Renal cortical epithelial cell (primary cell): ENCODE results near the gene HSPA5. TPM values are rescaled to one million over a fixed set of nuclear protein-coding genes. Genes with fewer than 3 reads are reported as not detected.
"Not testable (repeated sequence)": the region's sequence is repeated elsewhere in the genome, so short reads cannot be mapped to it uniquely, and the experiment has no call there.

Experiments
- DNase-seq: peaks from one replicate; pipeline ENCODE4 v3.0.0-alpha.2; 2011; ENCODE audit warnings: low read depth
- total RNA-seq: library from RNA; depleted of rRNA; stranded (reverse); fragments of >200 nt; gene quantifications from 2 replicates; pipeline ENCODE4 v1.2.3, GENCODE V29; 2014

Gene HSPA5
- total RNA-seq, 1 donor from 2014 or later: 354 TPM

DNA sequence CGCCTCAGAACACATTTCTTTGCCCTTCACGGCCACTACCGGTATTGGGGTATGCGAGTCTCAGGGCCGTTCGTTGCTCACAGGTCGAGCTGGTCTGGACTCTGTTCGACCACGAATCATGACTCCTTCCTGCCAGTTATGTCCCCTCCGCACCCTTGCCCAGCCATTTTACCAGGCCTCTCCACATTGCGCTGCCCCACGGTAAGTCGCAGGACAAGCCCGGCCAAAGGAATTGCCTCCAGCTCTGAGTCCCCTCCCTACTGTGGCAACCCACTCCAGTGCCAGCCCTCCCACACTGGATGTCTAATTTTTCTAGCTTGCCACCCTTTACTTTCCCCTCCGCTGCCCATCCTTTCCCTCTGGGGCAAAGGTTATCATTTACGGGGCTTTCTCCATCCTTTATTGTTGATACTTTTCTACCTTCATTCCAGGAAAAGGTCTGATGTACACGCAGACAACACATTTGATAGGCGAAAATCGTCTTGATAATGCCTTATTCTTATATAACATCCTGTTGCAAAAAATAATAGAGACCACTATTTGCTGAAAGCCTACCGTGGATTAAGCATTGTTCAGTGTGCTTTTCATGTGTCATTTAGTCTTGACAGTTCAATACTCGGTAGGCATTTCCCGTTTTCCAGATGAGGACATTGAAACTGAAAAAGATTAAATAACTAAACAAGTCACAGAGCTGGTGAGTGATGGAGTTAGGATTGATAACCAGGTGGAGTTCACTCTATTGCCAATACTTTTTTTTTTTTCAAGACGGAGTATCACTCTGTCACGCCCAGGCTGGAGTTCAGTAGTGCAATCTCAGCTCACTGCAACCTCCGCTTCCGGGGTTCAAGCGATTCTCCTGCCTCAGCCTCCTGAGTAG, 958 bp upstream of the HSPA5 start:
- no peak for DNase-seq

DNA sequence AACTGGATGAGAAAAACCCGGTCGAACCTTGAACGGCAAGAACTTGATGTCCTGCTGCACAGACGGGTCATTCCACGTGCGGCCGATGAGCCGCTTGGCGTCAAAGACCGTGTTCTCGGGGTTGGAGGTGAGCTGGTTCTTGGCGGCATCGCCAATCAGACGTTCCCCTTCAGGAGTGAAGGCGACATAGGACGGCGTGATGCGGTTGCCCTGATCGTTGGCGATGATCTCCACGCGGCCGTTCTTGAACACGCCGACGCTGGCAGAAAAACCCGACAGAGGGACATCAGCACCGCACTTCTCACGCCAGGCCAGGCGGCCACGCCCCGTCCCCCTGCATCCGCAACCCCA, 519 bp downstream of the HSPA5 start:
- no peak for DNase-seq

DNA sequence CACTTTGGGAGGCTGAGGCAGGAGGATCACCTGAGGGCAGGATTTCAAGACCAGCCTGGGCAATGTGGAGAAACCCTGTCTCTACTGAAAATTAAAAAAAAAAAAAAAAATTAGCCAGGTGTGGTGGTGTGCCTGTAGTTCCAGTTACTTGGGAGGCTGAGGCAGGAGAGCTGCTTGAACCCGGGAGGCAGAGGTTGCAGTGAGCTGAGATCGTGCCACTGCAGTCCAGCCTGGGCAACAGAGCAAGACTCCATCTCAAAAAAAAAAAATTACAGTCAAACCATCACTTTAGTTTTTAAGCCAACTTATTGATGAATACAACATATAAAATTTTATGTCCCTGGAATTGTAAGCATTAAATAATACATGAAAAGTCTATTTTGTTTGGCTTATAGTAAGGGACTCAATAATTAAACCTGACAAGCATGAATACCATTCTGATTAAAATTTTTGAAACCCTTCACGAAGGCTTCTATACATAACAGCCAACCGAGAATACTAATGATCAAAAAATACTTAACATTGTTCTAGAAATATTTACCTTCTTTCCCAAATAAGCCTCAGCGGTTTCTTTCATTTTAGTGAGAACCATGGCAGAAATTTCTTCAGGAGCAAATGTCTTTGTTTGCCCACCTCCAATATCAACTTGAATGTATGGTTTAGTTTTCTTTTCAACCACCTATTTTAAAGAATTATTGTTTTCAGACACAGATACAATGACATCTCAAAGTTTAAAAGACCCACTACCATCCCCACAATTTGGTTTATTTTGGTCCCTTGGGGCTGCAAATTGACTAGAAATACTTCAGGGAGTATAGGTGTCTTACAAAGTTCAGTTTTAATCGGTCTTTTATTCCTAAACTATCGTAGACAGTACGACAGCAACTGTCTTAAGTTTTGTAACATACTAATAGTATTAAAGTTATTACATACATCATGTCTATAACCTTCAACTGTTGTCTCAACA, 1.2 kb downstream of the HSPA5 start:
- DNase-seq: no peak

DNA sequence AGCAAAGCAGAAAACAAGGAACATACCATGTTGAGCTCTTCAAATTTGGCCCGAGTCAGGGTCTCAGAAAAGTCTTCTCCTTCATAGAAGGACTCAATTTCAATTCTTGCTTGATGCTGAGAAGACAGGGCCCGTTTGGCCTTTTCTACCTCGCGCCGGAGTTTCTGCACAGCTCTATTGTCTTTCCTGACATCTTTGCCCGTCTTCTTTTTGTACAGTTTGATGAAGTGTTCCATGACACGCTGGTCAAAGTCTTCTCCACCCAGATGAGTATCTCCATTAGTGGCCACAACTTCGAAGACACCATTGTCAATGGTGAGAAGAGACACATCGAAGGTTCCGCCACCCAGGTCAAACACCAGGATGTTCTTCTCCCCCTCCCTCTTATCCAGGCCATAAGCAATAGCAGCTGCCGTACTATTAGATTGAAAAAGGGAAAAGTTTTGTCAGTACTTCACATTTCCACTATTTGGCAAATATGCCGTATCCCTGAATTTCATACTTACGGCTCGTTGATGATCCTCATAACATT, 2.2 kb downstream of the HSPA5 start:
- DNase-seq: no peak

DNA sequence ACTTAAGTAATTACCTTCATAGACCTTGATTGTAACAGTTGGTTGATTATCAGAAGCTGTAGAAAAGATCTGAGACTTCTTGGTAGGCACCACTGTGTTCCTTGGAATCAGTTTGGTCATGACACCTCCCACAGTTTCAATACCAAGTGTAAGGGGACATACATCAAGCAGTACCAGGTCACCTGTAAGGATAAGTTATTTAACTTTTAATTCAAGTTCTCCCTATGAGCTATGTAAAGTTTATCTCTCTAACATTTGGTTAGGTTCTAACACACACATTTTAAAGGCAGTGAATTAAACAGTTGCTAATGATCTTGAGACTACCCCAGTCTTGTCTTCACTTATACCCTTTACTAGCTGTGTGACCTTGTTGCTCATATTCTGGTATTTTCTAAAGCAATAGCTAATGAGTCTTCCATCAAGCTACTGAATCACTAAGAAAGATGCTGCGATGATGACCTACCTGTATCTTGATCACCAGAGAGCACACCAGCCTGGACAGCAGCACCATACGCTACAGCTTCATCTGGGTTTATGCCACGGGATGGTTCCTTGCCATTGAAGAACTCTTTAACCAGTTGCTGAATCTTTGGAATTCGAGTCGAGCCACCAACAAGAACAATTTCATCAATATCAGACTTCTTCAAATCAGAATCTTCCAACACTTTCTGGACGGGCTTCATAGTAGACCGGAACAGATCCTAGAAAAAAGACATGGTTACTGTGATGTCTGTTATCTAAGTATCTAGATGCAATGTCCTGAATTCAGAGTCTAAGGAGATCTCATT, 2.8 kb downstream of the HSPA5 start:
- no peak for DNase-seq

DNA sequence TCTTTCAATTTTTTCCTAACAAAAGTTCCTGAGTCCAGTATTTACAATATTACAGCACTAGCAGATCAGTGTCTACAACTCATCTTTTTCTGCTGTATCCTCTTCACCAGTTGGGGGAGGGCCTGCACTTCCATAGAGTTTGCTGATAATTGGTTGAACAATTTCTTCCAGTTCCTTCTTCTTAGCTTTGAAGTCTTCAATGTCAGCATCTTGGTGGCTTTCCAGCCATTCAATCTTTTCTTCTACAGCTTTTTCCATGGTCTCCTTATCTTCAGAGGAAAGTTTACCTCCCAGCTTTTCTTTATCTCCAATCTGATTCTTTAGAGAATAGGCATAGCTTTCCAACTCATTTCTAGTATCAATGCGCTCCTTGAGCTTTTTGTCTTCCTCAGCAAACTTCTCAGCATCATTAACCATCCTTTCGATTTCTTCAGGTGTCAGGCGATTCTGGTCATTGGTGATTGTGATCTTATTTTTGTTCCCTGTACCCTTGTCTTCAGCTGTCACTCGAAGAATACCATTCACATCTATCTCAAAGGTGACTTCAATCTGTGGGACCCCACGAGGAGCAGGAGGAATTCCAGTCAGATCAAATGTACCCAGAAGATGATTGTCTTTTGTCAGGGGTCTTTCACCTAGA, 4.5 kb downstream of the HSPA5 start:
- not testable (repeated sequence) for DNase-seq

DNA sequence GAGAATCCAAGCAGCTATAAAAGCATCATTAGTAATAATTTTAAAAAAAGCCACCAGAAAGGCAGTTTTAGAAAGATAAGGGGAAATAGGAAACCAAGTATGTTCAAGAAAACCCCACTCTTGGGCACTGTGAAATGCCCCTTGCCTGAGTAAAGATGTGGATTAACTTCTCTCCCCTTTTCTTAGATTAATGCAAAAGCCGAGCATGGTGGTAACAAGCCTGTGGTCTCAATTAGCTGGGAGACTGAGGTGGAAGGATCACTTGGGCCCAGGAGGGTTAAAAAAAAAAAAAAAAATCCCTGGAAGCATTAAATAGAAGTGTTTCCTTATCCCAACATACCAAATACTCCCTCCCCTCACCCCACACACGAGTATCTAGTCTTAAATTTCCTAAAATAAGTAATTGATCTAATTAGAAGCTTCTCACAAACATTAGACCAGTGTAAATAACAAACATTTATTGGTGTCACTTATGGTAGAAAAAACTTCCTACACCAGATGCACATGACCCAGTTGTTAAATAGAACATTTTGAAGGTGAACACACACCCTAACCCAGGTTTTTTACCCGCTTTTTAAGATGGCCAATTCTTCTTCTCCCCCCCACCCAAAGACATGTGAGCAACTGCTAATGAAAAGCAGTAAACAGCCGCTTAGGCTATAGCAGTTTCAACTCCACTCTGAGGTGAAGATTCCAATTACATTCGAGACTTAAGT, 5.2 kb downstream of the HSPA5 start:
- DNase-seq: no peak

DNA sequence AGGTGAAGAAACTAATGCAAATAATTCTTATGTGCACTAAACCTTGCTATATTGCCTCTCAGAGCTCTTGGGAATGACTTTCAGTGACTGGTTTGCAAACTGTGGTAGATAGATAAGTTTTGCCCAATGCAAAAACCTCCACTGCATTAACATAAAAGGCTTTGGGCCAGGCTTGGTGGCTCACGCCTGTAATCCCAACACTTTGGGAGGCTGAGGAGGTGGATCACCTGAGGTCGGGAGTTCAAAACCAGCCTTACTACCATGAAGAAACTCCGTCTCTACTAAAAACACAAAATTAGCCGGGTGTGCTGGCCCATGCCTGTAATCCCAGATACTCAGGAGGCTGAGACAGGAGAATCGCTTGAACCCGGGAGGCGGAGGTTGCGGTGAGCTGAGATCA, 7.0 kb downstream of the HSPA5 start:
- not testable (repeated sequence) for DNase-seq

DNA sequence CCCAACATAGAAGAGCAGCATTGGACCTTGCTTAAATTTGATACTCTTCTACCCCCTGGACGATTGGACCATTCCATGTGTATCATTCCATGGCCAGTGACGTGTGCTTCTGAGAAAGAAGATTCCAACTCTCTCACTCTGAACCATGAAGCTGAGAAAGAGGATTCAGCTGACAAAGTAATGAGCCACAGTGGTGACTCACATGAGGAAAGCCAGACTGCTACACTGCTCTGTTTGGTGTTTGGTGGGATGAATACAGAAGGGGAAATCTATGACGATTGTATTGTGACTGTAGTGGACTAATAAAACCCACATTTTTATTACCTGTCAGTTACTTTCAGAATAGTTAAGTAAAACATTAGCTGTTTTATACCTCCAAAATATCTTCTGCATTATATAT, 7.5 kb downstream of the HSPA5 start:
- peak; percentile 97 for DNase-seq

DNA sequence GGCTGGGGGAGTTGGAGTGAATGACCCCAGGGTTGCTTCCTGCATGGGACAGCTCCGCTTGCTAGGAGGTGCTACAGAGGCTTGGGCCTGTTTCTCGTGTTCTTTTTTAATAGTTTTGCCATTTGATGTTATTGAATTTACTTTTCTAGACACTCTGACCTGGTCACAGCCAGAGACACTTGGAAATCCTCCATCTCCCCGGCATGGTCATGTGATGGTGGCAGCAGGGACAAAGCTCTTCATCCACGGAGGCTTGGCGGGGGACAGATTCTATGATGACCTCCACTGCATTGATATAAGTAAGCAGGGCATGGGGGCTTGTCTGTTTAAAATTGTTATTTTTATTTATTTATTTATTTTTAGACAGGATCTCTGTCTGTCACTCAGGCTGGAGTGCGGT, 13.4 kb downstream of the HSPA5 start:
- DNase-seq: no peak

DNA sequence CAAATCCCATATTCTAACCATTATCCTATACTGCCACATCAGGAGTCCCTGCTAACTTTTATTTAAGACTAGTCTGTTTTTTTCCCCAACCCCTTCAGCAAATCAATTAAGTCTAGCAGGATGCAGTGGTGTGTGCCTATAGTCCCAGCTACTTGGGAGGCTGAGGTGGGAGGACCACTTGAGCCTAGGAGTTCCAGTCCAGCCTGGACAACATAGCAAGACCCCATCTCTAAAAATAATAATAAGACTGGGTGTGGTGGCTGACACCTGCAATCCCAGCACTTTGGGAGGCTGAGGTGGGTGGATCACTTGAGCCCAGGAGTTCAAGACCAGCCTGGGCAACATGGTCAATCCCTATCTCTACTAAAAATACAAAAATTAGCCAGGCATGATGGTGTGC, 16.3 kb downstream of the HSPA5 start:
- DNase-seq: not testable (repeated sequence)

DNA sequence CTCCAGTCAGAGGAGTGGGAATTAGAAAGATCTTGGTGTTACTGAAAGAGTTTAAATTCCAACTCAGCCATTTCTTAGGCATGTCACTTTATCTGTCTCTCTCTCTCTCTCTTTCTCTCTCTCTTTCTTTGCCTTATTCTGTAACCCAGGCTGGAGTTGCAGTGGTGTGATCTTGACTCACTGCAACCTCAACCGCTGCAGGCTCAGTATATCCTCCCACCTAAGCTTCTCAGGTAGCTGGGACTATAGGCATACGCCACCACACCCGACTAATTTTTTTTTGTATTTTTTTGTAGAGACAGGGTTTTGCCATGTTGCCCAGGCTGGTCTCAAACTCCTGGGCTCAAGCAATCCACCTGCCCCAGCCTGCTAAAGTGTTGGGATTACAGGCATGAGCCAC, 22.5 kb downstream of the HSPA5 start:
- no peak for DNase-seq

DNA sequence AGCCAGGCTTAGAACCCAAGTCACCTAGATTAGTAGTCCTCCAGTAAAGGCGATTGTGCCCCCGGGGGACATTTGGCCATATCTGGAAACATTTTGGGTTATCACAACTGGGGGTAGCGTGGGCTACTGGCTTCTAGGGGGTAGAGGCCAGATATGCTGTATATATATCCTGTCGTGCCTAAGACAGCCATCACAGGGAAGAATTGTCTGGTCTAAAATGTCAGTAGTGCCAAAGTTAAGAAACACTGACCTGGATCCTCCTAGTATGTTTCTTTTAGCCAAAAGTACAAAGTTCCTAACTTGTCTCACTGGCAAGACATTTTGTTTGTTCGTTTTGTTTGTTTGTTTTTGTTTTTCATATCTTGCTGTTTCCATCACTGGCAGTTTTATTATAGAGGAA, 27.0 kb downstream of the HSPA5 start:
- no peak for DNase-seq

DNA sequence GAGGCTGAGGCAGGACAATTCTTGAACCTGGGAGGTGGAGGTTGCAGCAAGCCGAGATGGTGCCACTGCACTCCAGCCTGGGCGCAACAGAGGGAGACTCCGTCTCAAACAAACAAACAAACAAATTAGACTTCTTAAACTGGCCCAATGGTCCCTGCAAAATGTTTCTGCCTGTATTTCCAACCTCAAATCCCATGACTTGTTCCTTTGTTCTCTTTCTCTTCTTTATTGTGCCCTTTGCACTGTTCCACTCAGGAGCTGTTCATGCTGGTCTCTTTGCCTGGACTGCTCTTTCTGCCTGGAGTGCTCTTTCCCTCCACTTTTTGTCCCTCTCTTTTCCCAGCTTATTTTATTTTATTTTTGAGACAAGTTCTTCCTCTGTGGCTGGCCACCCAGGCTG, 36.7 kb downstream of the HSPA5 start:
- DNase-seq: no peak

DNA sequence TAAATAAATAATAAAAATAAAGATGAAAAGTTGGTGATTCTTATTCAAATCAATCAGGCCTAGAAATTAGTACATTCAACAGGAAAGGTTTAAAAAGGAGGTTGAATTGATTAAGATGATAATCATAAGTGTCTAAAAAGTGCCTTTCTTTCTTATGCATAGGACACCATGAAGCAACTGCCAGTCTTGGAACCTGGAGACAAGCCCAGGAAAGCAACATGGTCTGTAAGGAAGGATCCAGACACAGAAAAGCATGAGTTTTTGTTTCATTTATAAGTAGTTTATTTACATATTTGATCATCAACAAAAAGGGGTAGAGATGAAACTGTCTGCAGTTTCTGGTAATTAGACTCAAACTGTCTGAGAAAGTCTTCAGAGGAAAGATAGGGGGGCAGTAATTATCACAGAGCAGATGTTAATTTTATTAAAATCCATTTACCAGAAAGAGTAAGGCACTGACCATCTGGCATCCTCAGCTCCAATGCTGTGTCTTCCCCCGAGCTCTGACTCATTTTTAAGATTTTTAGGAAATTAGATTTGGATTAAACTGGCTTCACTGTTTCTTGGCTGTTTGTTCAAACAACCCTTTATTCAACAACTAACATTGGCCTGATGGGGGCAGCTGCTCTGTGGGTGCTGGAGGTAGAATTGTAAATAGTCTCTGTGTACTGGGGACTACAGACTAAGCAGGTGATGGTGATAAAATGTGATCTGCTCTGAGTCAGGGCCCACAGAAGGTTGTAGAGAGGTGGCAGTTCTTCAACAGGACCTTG, 38.1 kb downstream of the HSPA5 start:
- peak; percentile 2 for DNase-seq

DNA sequence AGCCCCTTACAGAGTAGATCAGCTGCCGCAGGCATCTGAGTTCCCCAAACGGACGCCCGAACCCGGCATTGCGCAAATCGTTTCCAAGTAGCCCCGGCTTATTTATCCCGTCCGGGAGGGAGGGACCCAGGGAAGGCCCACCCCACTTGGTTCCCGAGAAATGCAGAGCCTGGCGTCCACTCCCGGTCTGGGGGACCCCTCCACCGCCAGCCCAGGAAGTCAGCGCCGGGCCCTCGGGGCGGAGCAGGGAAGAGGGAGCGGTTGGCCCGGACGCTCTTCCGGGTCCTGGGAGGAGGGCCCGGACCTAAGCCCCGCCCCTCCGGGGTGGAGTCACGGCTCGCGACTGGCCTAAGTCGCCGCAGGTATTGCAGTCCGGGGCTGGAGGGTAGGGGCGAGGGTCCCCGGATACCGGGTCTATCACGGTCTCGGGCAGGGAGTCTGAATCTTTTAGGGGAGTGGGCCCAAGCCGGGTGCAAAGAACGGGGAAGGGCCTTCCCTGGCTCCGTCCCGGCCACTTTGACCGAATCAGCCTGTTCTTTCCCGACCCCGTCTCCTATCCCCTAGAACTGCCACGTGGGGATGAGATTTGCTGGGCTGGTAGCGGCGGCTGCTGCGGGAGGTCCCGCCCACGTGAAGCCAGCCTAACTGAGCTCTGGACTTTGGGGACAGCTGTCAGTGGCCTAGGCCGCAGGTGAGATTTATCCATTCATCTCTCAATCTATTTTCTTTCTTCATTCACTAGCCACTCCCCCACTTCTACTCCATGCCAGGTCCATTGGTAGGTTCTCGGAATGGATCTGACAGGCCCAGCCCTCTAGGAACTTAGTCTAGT, 40.7 kb downstream of the HSPA5 start, which contains the start of gene RABEPK:
Gene RABEPK, plus strand, starts transcription at position 327 of the 832 bp plus-strand sequence. CDS start 2,472 bp downstream, outside the sequence.
- DNase-seq: peak; percentile 83

DNA sequence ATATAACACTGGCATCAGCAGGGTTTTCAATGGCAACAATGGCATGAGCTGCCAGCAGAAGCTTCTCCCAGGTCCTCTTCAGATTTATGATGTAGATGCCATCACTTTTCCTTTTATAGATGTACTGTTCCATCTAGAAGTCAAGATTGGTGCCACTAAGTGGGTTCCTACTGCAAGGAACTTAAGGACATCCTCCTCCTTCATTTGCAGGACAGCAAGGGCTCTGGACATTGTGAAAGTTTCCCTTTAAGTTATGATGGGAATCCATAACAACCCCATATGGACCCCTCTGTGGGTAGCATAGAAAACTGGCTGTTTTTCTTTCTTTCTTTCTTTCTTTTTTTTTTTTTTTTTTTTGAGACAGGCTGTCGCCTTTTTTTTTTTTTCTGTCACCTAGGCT, 45.6 kb downstream of the HSPA5 start:
- not testable (repeated sequence) for DNase-seq

DNA sequence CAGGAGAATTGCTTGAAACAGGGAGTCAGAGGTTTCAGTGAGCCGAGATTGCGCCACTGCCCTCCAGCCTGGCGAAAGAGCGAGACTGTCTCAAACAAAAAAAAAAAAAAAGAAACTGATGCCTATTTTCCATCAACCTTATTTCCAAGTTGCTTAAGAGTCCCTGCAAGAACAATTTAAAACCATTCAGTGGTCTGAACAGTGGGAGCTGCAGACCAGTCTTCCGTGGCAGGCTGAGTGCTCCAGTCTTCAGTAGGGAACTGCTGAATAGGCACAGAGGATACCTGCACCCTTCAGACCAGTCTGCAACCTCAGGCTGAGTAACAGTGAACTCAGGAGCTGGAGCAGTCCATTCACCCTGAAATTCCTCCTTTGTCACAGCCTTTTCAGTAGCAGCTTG, 46.7 kb downstream of the HSPA5 start:
- peak; percentile 18 for DNase-seq

DNA sequence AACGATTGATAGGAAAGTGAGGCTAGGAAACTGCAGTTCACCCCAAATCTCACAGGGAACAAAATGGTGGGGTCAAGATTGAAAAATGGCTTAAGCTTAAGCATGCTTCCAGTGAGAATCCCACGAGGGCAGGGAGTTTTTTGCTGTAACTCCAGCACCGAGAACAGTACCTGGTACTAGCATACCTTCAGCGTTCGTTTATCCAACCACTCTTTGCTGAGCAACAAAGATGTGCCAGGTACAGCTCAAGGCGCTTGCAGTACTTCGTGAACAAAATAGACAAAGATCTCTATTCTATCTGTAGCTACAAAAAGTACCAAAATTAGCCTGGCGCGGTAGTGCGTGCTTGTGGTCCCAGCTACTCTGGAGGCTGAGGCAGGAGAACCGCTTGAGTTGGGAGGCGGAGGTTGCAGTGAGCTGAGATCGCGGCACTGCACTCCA, 50.8 kb downstream of the HSPA5 start:
- DNase-seq: peak; percentile 16
